ENCODE data around the gene GABRD. TPM values are rescaled to one million over a fixed set of nuclear protein-coding genes. Genes with fewer than 3 reads are reported as not detected.

The GABRD gene, protein sequence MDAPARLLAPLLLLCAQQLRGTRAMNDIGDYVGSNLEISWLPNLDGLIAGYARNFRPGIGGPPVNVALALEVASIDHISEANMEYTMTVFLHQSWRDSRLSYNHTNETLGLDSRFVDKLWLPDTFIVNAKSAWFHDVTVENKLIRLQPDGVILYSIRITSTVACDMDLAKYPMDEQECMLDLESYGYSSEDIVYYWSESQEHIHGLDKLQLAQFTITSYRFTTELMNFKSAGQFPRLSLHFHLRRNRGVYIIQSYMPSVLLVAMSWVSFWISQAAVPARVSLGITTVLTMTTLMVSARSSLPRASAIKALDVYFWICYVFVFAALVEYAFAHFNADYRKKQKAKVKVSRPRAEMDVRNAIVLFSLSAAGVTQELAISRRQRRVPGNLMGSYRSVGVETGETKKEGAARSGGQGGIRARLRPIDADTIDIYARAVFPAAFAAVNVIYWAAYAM
- not detected for total RNA-seq

DNA sequence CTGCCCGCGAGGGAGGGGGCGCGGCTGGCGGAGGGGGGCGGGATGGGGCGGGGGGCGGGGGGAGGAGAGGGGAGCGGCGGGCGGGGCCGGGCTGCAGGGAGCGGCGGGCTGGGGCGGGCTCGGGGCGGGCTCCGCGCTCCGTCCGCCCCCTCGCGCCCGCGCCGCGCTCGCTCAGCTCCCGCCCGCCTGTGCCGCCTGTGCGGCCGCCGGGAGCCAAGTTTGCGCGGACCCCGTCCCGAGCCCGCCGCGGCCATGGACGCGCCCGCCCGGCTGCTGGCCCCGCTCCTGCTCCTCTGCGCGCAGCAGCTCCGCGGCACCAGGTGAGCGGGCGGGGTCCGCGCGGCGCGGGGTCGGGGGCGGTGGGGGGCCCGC lies at the start of gene GABRD:
GABRD (plus strand) TSS at position 174 of the 372 bp plus-strand sequence; CDS start at position 253, 79 bp downstream.
- peak; percentile 32 for ATAC-seq
- Histone ChIP-seq H3K27me3 (peaks cover 0 to 24% of the 10 kb centered on the region in 2 donors), H3K4me1 (peaks cover 7% of the 10 kb centered on the region), H3K4me3 (no peak within 1 kb of the TSS), H3K36me3 (replicated peaks in 1 of 2; ENCODE audit: insufficient read depth in 1 of 2, low read depth in 2 of 2) (no peaks in the 10 kb centered on the region), H3K27ac (no peak within 1 kb of the TSS), H3K9me3 (no peaks in the 10 kb centered on the region)
- whole genome bisulfite sequencing, 2 donors: 0% methylated on average over 31 of the region's 60 CpGs; no CpG with 5 or more reads in 1 of the 2 donors
- TF ChIP-seq POLR2A (IDR thresholded peaks at IDR 0.05): no peak
- TF ChIP-seq, protein P1, sequence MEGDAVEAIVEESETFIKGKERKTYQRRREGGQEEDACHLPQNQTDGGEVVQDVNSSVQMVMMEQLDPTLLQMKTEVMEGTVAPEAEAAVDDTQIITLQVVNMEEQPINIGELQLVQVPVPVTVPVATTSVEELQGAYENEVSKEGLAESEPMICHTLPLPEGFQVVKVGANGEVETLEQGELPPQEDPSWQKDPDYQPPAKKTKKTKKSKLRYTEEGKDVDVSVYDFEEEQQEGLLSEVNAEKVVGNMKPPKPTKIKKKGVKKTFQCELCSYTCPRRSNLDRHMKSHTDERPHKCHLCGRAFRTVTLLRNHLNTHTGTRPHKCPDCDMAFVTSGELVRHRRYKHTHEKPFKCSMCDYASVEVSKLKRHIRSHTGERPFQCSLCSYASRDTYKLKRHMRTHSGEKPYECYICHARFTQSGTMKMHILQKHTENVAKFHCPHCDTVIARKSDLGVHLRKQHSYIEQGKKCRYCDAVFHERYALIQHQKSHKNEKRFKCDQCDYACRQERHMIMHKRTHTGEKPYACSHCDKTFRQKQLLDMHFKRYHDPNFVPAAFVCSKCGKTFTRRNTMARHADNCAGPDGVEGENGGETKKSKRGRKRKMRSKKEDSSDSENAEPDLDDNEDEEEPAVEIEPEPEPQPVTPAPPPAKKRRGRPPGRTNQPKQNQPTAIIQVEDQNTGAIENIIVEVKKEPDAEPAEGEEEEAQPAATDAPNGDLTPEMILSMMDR (IDR thresholded peaks at IDR 0.05): no peak
- intact Hi-C loops (cut with DNase I): no loop called here
- DNase-seq: no peak

DNA sequence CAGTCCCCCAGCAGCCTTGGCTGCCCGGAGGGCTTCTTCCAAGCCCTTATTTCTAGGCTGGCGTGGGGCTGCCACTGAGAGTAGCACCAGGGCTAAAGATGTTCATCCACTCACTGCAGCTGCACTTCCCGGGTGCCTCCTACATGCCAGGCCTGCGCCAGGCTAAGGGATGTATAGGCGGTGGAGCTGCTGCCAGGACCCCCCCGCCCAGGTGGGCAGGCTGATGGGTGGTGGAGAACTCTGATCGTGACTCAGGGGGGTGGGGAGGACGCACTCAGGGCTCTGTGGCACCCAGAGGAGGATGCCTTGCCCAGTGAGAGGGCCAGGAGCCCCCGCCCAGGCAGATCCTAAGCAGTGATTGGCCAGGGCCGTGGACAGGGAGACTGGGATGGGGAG lies 49.6 kb upstream of the GABRD start:
- WGBS, 2 donors: 57 to 70% methylated on average over 2 to 8 of the region's 10 CpGs
- H3K9me3 ChIP-seq: no peaks in the 10 kb centered on the region
- ATAC-seq: no peak
- DNase-seq: no peak
- TF ChIP-seq, protein P1 (IDR thresholded peaks at IDR 0.05): no peak
- no peak for TF ChIP-seq POLR2A (IDR thresholded peaks at IDR 0.05)
- no peak overlapping the region for H3K4me3 ChIP-seq
- no peak overlapping the region for H3K27ac ChIP-seq
- intact Hi-C loops (cut with DNase I): no loop called here
- no peaks in the 10 kb centered on the region for H3K36me3 ChIP-seq (replicated peaks in 1 of 2; ENCODE audit: insufficient read depth in 1 of 2, low read depth in 2 of 2)
- H3K4me1 ChIP-seq: no peaks in the 10 kb centered on the region
- peaks cover 0 to 11% of the 10 kb centered on the region in 2 donors for H3K27me3 ChIP-seq

DNA sequence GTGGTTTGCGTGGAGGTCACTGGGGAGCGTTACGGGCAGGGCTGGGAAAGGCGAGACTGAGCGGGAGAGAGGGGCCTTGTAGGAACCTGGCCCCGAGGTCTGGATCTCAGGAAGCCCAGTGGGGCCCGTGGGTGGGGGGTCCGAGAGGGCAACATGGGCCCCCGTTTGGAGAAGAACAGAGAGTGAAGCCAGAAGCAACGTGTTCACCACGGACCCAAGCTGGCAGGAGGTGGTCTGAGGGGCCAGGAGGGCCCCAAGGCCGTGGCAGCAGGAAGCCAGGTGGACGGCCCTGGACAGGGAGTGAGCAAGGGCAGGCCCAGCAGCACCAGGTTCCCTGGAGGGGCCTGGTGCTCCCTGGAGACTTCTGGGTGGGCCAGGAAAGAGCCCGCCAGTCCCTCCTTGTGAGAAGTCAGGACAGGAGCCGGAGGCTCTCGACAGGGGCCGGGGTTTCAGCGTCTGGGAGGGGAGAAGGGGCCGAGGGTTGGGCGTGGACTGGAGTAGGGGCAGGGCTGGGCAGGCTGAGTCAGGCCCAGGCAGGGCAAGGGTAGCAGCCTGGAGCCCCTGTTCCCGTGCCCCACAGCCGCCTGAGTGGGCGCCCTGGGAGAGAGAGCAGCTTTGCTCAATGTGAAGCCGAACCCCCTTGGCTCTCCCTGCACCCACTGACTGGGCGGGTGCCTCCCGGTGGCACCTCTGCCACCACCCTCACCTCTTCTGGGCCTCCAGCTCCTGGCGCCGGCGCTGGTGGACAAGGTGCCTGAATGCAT lies 49.0 kb upstream of the GABRD start:
- Histone ChIP-seq H3K9me3 (no peaks in the 10 kb centered on the region), H3K4me1 (no peaks in the 10 kb centered on the region), H3K27ac (no peak overlapping the region), H3K36me3 (replicated peaks in 1 of 2; ENCODE audit: insufficient read depth in 1 of 2, low read depth in 2 of 2) (no peaks in the 10 kb centered on the region), H3K27me3 (peaks cover 0 to 8% of the 10 kb centered on the region in 2 donors), H3K4me3 (no peak overlapping the region)
- ATAC-seq (no peak), DNase-seq (no peak)
- WGBS, 2 donors: 68 to 71% methylated on average over 17 to 29 of the region's 29 CpGs
- TF ChIP-seq, protein P1 (IDR thresholded peaks at IDR 0.05): no peak
- TF ChIP-seq POLR2A (IDR thresholded peaks at IDR 0.05): no peak
- intact Hi-C loops (cut with DNase I): no loop called here

DNA sequence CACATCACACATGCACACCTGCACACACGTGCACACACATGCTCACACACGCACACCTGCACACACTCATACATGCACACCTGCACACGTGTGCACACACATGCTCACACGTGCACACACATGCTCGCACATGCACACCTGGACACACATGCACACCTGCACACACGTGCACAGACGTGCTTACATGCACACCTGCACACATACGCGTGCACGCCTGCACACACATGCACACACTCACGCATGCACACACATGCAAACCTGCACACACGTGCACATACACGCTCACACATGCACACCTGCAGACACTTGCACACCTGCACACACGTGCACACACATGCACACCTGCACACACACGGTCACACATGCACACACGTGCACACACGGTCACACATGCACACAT lies 48.1 kb upstream of the GABRD start:
- no peaks in the 10 kb centered on the region for H3K36me3 ChIP-seq (replicated peaks in 1 of 2; ENCODE audit: insufficient read depth in 1 of 2, low read depth in 2 of 2)
- peaks cover 0 to 4% of the 10 kb centered on the region in 2 donors for H3K27me3 ChIP-seq
- no peak for TF ChIP-seq POLR2A (IDR thresholded peaks at IDR 0.05)
- TF ChIP-seq, protein P1 (IDR thresholded peaks at IDR 0.05): no peak
- H3K27ac ChIP-seq: no peak overlapping the region
- 84 to 91% methylated on average over 17 of the region's 17 CpGs for WGBS, 2 donors
- no peak overlapping the region for H3K4me3 ChIP-seq
- intact Hi-C loops (cut with DNase I): no loop called here
- no peak for DNase-seq
- no peaks in the 10 kb centered on the region for H3K9me3 ChIP-seq
- no peaks in the 10 kb centered on the region for H3K4me1 ChIP-seq
- no peak for ATAC-seq

All from body of pancreas (tissue), 4 donors.